Measurements from ENCODE around the gene SVOPL.

GRCh38 chr7:138668229-138668596 is 32.9 kb downstream of the SVOPL start:
- TF ChIP-seq, protein P1, sequence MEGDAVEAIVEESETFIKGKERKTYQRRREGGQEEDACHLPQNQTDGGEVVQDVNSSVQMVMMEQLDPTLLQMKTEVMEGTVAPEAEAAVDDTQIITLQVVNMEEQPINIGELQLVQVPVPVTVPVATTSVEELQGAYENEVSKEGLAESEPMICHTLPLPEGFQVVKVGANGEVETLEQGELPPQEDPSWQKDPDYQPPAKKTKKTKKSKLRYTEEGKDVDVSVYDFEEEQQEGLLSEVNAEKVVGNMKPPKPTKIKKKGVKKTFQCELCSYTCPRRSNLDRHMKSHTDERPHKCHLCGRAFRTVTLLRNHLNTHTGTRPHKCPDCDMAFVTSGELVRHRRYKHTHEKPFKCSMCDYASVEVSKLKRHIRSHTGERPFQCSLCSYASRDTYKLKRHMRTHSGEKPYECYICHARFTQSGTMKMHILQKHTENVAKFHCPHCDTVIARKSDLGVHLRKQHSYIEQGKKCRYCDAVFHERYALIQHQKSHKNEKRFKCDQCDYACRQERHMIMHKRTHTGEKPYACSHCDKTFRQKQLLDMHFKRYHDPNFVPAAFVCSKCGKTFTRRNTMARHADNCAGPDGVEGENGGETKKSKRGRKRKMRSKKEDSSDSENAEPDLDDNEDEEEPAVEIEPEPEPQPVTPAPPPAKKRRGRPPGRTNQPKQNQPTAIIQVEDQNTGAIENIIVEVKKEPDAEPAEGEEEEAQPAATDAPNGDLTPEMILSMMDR (IDR thresholded peaks at IDR 0.05; ENCODE audit: borderline replicate concordance, extremely low read depth, low read length, poor library complexity, severe bottlenecking): no peak
- TF ChIP-seq EZH2 (IDR thresholded peaks at IDR 0.05; ENCODE audit: borderline replicate concordance, low read depth, low read length, severe bottlenecking): no peak
